Measurements from ENCODE around the gene SRRM5.
"Not testable (repeated sequence)": the region's sequence is repeated elsewhere in the genome, so short reads cannot be mapped to it uniquely, and the experiment has no call there.

SRRM5 gene, protein sequence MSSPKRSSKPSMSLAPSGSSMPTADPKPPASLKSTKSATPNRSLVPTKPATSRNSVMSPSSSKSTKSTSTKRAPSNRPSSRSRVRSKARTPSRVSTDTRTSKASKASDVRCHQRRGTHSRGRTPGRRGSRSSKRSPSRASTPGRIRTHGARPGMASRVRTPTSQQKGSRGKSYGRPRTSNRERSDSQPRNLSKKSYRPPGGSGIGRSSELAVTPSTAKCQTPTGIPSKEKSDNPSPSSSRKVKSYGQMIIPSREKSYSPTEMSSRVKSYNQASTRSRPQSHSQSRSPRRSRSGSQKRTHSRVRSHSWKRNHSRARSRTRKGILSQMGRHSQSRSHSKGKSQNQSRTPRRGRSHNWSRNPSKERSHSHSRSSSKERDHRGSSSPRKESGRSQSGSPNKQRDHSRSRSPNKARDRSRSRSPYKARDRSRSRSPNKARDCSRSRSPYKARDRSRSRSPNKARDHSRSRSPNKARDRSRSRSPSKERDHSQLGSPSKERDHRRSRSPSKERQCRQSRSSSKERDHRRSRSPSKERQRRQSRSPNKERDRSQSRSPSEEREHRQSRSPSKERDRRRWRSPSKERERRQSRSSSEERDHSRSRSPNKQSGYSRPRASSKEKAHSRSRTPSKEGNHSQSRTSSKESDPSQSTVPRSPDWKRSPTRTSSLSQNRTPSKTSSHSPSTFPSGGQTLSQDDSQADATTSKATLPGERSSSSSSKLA

DNA sequence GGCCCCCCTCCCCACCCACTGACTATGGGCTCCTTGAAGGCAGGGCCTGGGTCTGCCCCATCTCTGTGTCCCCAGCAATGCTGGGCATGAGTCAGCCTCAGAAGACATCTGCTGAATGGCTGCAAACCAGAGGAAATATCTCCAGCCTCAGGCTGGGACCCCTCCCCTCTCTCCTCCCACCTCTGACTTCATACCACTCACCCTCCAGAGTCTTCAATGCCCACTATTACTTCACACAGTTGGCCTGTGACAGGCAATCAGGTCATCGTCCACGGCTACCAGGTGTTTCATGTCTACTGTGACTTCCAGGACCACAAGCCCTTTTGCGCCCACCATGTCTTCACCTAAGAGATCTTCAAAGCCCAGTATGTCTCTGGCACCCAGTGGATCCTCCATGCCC is at the start of gene SRRM5:
SRRM5 (plus strand) TSS at position 301 of the 400 bp plus-strand sequence; CDS start at position 335, 34 bp downstream.
- DNase-seq, result no peak

DNA sequence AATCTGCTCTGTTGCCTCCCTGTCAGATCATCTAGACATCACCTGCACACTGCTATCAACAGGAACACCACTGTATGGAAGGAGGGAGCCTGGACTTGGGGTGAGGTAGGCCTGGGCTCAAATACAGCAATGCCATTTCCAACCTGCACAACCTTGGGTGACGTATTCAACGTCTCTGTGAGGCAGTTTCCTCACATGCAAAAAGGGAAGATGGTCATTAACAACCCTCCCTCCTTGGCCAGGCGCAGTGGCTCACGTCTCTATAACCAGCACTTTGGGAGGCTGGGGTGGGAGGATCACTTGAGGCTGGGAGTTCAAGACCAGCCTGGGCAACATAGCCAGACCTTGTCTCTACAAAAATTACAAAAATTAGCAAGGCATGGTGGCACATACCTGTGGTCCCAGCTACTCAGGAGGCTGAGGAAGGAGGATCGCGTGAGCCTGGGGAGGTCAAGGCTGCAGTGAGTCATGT is 49.6 kb upstream of the SRRM5 start:
- DNase-seq, result no peak

DNA sequence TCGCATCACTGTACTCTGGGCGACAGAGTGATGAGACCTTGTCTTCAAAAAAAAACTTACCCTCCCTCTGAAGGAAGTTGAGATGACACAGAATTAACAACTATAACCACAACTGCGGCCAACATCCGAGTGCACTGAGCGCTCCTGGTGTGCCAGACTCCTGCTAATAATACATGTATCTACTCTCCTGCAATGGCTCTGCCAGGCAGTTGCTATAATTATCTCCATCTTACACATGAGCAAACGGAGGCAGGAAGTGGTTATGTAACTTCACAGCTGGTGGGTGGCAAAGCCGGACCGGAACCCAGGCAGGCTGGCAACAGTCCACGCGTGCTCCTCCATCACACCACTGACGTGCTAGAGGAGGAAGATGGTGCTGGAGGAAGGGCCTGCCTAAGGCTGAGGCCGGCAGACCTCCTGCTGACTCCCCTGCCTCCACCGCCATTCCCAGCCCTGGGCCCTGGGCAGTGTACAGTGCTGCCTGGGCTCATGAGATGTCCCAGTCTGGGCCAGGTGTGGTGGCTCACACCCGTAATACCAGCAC is 49.1 kb upstream of the SRRM5 start:
- no peak for DNase-seq

GRCh38 chr19:43563816-43564457 is 48.0 kb upstream of the SRRM5 start:
- peak; percentile 53 to 72 for DNase-seq

DNA sequence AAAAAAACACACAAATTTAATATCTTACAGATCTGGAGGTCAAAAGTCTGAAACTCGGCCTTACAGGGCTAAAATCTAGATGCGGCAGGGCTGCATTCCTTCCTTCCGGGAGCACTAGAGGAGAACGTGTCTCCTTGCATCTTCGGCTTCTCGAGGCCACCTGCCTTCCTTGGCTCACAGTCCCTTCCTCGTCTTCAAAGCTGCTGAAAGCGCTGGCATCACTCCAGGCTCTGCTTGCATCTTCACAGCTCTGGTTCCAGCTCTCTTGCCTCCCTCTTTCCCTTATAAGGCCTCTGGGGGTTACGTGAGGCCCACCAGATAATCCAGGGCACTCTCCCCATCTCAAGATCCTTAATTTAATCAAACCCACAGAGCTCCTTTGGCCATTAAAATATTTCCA is 47.1 kb upstream of the SRRM5 start:
- peak in 1 of 2 experiments; percentile 45 for DNase-seq

DNA sequence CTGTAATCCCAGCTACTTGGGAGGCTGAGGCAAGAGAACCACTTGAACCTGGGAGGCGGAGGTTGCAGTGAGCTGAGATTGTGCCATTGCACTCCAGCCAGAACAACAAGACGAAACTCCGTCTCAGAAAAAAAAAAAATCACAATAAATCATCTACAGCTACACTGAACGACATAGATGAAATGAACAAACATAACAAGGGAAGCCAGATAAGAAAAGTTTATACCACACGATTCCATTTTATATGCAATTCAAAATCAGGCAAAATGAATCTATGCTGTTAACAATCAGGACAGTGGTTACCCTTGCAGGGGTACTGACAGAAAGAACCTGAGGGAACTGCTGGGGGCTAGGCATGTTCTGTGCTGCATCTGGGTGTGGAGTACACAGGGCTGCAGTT is 42.2 kb upstream of the SRRM5 start:
- no peak for DNase-seq

- peak in 1 of 2 experiments; percentile 60 for DNase-seq
These were observed 41.6 kb upstream of the SRRM5 start for GRCh38 chr19:43570174-43570791.

GRCh38 chr19:43572171-43572588 is 39.7 kb upstream of the SRRM5 start:
- no peak for DNase-seq

DNA sequence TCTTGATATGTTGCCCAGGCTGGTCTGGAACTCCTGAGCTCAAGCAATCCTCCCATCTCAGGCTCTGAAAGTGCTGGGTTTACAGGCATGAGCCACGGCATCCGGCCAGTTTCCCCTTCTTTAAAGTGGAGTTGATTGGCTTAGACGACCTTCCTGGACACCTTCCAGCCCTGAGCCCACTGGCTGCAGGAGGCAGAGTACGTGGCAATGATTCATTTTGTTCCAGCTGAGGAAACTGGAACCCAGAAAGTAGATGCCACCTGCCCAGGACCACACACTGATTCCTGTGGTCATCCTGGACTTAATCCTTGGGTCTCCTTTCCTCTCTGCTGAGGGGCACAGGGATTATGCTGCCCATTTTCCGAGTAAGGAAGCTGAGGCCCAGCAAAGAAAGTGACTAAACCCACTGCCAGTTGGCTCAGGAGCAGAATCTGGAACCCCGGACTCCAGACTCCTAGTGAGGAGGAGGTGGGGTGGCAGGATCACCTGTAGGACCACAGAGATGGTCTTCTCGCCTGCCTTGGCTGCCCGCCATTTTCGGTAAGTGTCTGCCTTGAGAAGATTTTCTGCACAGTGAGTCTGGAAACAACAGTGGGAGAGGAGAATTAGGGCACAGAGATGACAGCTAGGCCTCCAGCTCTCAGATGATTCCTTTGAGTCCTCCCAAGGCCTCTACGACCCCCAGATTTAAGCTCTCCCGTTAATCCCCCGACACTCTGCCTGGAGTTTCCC is 37.3 kb upstream of the SRRM5 start:
- DNase-seq, result no peak

DNA sequence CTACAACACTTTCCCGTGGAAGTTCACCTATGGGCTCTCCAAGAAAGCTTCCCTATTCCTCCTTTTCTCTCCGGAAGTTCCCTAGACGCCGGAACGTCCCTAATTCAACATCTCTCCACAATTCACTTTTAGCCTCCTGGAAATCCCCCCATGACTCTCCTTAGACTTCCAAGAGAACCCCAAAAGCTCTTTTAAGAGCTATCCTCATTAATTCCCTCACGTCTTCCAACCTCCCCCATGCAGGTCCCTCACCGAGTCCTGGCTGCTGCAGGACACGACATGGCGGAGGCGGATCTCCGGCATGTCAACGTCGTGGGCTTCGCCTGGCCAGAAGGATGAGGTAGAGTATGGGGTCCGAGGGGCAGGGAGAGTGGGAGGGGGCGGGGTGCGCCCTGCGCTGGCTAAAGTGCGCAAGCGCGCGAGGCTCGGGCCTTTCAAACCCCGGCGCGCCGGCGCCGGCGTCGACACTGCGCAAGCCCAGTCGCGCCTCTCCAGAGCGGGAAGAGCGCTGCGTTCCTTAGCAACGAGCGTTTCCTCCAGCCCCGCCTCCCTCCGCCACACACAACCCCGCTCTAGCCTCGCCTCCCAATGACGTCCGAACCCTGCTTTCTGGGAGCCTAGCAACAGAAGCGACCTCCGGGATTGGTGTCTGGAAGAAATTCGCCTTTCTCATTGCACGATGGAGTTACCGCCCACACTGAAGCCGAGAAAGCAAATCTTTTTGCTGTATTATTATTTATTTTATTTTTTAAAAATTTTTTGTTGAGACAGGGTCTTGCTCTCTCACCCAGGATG is 36.5 kb upstream of the SRRM5 start, which contains the start of the genes PINLYP and XRCC1:
PINLYP (plus strand) TSS at position 646 of the 795 bp plus-strand sequence. CDS start 1,391 bp downstream, outside the sequence.
XRCC1 (minus strand) TSS at position 372 of the 795 bp plus-strand sequence; CDS start at position 303, 69 bp downstream.
- DNase-seq, result peak; percentile 91 to 96

- no peak for DNase-seq
These were observed 35.7 kb upstream of the SRRM5 start for GRCh38 chr19:43575955-43576878.

GRCh38 chr19:43578787-43579186 is 33.1 kb upstream of the SRRM5 start:
- no peak for DNase-seq

DNA sequence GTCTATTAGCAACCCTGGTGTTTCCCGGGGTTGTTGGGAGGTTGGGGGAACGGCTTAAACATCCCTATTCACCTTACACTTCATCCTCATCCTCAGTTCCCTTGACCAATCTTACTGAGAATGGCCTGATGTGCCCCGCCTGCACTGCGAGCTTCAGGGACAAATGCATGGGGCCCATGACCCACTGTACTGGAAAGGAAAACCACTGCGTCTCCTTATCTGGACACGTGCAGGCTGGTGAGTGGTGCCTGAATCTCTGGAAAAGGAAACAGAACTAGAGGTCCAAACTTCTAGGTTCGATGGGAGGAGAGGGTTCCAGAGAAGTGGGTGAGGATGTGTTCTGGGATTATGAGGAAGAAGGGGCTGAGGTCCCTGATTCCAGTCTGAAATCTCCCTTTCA is 30.4 kb upstream of the SRRM5 start:
- no peak for DNase-seq

GRCh38 chr19:43582495-43582894 is 29.4 kb upstream of the SRRM5 start:
- no peak for DNase-seq

DNA sequence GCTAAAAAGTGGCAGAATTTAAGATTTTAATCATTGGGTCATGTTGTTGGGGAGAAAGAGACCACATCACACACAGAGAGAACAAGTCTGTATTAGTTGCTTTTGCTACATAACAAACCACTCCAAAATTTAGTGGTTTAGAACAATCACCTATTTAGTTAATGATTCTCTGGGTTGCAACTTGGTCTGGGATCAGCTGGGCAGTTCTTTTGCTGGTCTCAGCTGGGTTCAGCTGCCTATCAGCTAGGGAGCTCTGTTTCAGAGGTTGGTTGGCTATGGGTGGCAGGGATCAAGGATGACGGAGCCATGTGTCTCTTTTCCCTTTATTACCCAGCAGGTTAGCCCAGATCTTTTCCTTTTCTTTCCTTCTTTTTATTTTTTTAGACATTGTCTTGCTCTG is 27.4 kb upstream of the SRRM5 start:
- DNase-seq, result no peak

GRCh38 chr19:43586346-43586745 is 25.5 kb upstream of the SRRM5 start:
- DNase-seq, result no peak

- not testable (repeated sequence) for DNase-seq
These were observed 24.9 kb upstream of the SRRM5 start for GRCh38 chr19:43587029-43587428.

DNA sequence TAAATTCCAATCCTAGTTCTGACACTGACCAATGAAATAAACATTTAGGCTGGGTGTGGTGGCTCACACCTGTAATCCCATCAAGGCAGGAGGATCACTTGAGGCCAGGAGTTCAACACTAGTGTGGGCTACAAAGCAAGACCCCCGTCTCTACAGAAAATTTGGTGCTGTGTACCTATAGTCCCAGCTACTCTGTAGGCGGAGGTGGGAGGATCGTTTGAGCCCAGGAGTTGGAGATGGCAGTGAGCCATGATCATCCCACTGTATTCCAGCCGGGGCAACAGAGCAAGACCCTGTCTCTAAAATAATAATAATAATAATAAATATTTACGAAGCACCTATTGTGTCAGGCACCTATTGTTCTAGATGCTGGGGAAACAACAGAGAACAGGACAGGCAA is 22.6 kb upstream of the SRRM5 start:
- no peak for DNase-seq

DNA sequence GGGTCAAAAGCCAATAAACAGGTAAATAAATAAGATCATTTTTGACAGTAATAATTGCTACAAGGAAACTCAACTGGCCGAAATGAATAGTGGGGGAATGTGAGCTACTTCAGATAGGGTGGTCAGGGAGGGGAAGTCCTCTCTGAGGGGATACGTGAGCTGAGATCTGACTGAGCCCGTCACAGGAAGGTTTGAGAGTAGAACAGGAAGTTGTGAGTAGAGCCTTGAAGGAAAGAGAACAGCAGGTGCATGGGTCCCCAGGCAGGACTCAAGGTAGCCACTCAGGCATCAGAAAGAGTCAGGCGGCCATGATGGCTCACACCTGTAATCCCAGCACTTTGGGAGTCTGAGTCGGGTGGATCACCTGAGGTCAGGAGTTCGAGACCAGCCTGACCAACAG is 22.2 kb upstream of the SRRM5 start:
- DNase-seq, result no peak
